GM10266 (cell line): ENCODE results near the gene ST7L.
"Not testable (repeated sequence)": the region's sequence is repeated elsewhere in the genome, so short reads cannot be mapped to it uniquely, and the experiment has no call there.

ENCODE experiments used
- DNase-seq: peaks from one replicate; pipeline ENCODE4 v3.0.0; 2012; ENCODE audit errors: extremely low spot score
- CTCF ChIP-seq: IDR thresholded peaks from 2 replicates; pipeline ENCODE4 v1.5.1; 2012; ENCODE audit warnings: mild to moderate bottlenecking, low read depth; ENCODE audit not compliant: control insufficient read depth, insufficient read depth; ENCODE audit errors: missing control alignments

The ST7L gene

GRCh38 chr1:112618721-112619517 lies at the start of gene ST7L:
TSS of gene ST7L (minus strand) at chr1:112619141. CDS start at chr1:112619113, 28 bp downstream.
- peak; percentile 17 for DNase-seq
- TF ChIP-seq CTCF = no peak

GRCh38 chr1:112666946-112667345 lies 48.0 kb upstream of the ST7L start:
- DNase-seq = no peak
- TF ChIP-seq CTCF = no peak

- no peak for DNase-seq
- no peak for TF ChIP-seq CTCF
These were observed 46.9 kb upstream of the ST7L start for GRCh38 chr1:112665857-112666256.

GRCh38 chr1:112651205-112651604 lies 32.3 kb upstream of the ST7L start:
- TF ChIP-seq CTCF = no peak

GRCh38 chr1:112646225-112646624 lies 27.3 kb upstream of the ST7L start:
- DNase-seq = no peak
- TF ChIP-seq CTCF = no peak

More at GRCh38 chr1:112651205-112651604, 32.3 kb upstream of the ST7L start:
- no peak for DNase-seq

- no peak for TF ChIP-seq CTCF
- DNase-seq = no peak
These were observed 24.1 kb upstream of the ST7L start for GRCh38 chr1:112643080-112643479.

GRCh38 chr1:112640437-112640836 lies 21.5 kb upstream of the ST7L start:
- DNase-seq = not testable (repeated sequence)

GRCh38 chr1:112638110-112638428 lies 19.1 kb upstream of the ST7L start:
- no peak for DNase-seq

More at GRCh38 chr1:112638110-112638428, 19.1 kb upstream of the ST7L start:
- TF ChIP-seq CTCF = no peak
